ENCODE measurements around the gene NCCRP1.

The NCCRP1 gene

GRCh38 chr19:39196860-39197562, at the start of gene NCCRP1:
Gene NCCRP1 (plus strand): TSS chr19:39196964. CDS start chr19:39196983, 19 bp downstream.
- peaks cover 71 to 75% of the 10 kb centered on the region in 2 donors for H3K27me3 Mint-ChIP-seq
- H3K4me3 Mint-ChIP-seq, result peak within 1 kb of the TSS; percentile 22 to 42

GRCh38 chr19:39147480-39147879, 49.3 kb upstream of the NCCRP1 start:
- Mint-ChIP-seq H3K4me3 (no peak overlapping the region), H3K9me3 (no peaks in the 10 kb centered on the region), H3K27ac (no peak overlapping the region), H3K27me3 (no peaks in the 10 kb centered on the region), H3K36me3 (peaks cover 0 to 10% of the 10 kb centered on the region in 2 donors), H3K4me1 (peaks cover 28 to 45% of the 10 kb centered on the region in 2 donors)
- DNase-seq (no peak), ATAC-seq (replicated peaks) (no peak)

More at GRCh38 chr19:39196860-39197562, at the start of gene NCCRP1:
- DNase-seq (no peak), ATAC-seq (replicated peaks) (peak; percentile 26 to 29)
- no peaks in the 10 kb centered on the region for H3K9me3 Mint-ChIP-seq
- peak within 1 kb of the TSS; percentile 4 for H3K27ac Mint-ChIP-seq
- H3K36me3 Mint-ChIP-seq, result no peaks in the 10 kb centered on the region
- peaks cover 9 to 23% of the 10 kb centered on the region in 2 donors for H3K4me1 Mint-ChIP-seq

- Mint-ChIP-seq H3K27ac (no peak overlapping the region), H3K4me3 (no peak overlapping the region), H3K27me3 (no peaks in the 10 kb centered on the region), H3K9me3 (no peaks in the 10 kb centered on the region), H3K4me1 (peaks cover 22 to 34% of the 10 kb centered on the region in 2 donors), H3K36me3 (peaks cover 2 to 14% of the 10 kb centered on the region in 2 donors)
- DNase-seq, result no peak
- ATAC-seq (replicated peaks), result no peak
These were observed 47.7 kb upstream of the NCCRP1 start for GRCh38 chr19:39148939-39149529.

- peaks cover 2 to 15% of the 10 kb centered on the region in 2 donors for H3K36me3 Mint-ChIP-seq
- ATAC-seq (replicated peaks) (no peak), DNase-seq (no peak)
- H3K27ac Mint-ChIP-seq, result no peak overlapping the region
- no peaks in the 10 kb centered on the region for H3K27me3 Mint-ChIP-seq
- H3K4me1 Mint-ChIP-seq, result peaks cover 13 to 22% of the 10 kb centered on the region in 2 donors
- H3K9me3 Mint-ChIP-seq, result no peaks in the 10 kb centered on the region
- no peak overlapping the region for H3K4me3 Mint-ChIP-seq
These were observed 46.5 kb upstream of the NCCRP1 start for GRCh38 chr19:39150235-39150634.

GRCh38 chr19:39150807-39151600, 45.8 kb upstream of the NCCRP1 start:
- DNase-seq (no peak), ATAC-seq (replicated peaks) (no peak)
- H3K27me3 Mint-ChIP-seq, result no peaks in the 10 kb centered on the region
- peaks cover 2 to 15% of the 10 kb centered on the region in 2 donors for H3K36me3 Mint-ChIP-seq
- H3K4me3 Mint-ChIP-seq, result no peak overlapping the region
- H3K9me3 Mint-ChIP-seq, result no peaks in the 10 kb centered on the region
- no peak overlapping the region for H3K27ac Mint-ChIP-seq
- peaks cover 14 to 16% of the 10 kb centered on the region in 2 donors for H3K4me1 Mint-ChIP-seq

- Mint-ChIP-seq H3K27me3 (no peaks in the 10 kb centered on the region), H3K9me3 (no peaks in the 10 kb centered on the region), H3K4me1 (peaks cover 13 to 14% of the 10 kb centered on the region in 2 donors), H3K4me3 (no peak overlapping the region), H3K27ac (no peak overlapping the region), H3K36me3 (peaks cover 2 to 15% of the 10 kb centered on the region in 2 donors)
- DNase-seq (no peak), ATAC-seq (replicated peaks) (no peak)
These were observed 44.7 kb upstream of the NCCRP1 start for GRCh38 chr19:39152066-39152465.

- ATAC-seq (replicated peaks), result no peak
- no peak overlapping the region for H3K27ac Mint-ChIP-seq
- H3K4me1 Mint-ChIP-seq, result peaks cover 15 to 16% of the 10 kb centered on the region in 2 donors
These were observed 42.6 kb upstream of the NCCRP1 start for GRCh38 chr19:39154100-39154628.

GRCh38 chr19:39154629-39155100, 42.1 kb upstream of the NCCRP1 start:
- H3K36me3 Mint-ChIP-seq, result peaks cover 2 to 10% of the 10 kb centered on the region in 2 donors
- no peak for ATAC-seq (replicated peaks)
- no peak overlapping the region for H3K27ac Mint-ChIP-seq
- no peak overlapping the region for H3K4me3 Mint-ChIP-seq
- no peaks in the 10 kb centered on the region for H3K27me3 Mint-ChIP-seq
- H3K4me1 Mint-ChIP-seq, result peaks cover 16 to 20% of the 10 kb centered on the region in 2 donors
- no peak for DNase-seq
- H3K9me3 Mint-ChIP-seq, result no peaks in the 10 kb centered on the region

More at GRCh38 chr19:39154100-39154628, 42.6 kb upstream of the NCCRP1 start:
- Mint-ChIP-seq H3K9me3 (no peaks in the 10 kb centered on the region), H3K27me3 (no peaks in the 10 kb centered on the region), H3K4me3 (no peak overlapping the region), H3K36me3 (peaks cover 2 to 9% of the 10 kb centered on the region in 2 donors)
- DNase-seq, result no peak

GRCh38 chr19:39155114-39155700, 41.6 kb upstream of the NCCRP1 start:
- ATAC-seq (replicated peaks) (no peak), DNase-seq (no peak)
- Mint-ChIP-seq H3K36me3 (peaks cover 2 to 10% of the 10 kb centered on the region in 2 donors), H3K27ac (no peak overlapping the region), H3K9me3 (no peaks in the 10 kb centered on the region), H3K4me1 (peaks cover 16 to 21% of the 10 kb centered on the region in 2 donors), H3K4me3 (no peak overlapping the region), H3K27me3 (no peaks in the 10 kb centered on the region)

- Mint-ChIP-seq H3K27ac (peak overlapping the region; percentile 67), H3K9me3 (no peaks in the 10 kb centered on the region), H3K36me3 (peaks cover 2 to 10% of the 10 kb centered on the region in 2 donors), H3K4me1 (peaks cover 18 to 21% of the 10 kb centered on the region in 2 donors), H3K27me3 (no peaks in the 10 kb centered on the region), H3K4me3 (no peak overlapping the region)
- DNase-seq (no peak), ATAC-seq (replicated peaks) (no peak)
These were observed 41.0 kb upstream of the NCCRP1 start for GRCh38 chr19:39155741-39156140.

- H3K4me3 Mint-ChIP-seq, result no peak overlapping the region
- H3K27me3 Mint-ChIP-seq, result no peaks in the 10 kb centered on the region
- peaks cover 14 to 16% of the 10 kb centered on the region in 2 donors for H3K4me1 Mint-ChIP-seq
- peaks cover 2 to 10% of the 10 kb centered on the region in 2 donors for H3K36me3 Mint-ChIP-seq
- H3K27ac Mint-ChIP-seq, result no peak overlapping the region
- no peak for DNase-seq
- no peak for ATAC-seq (replicated peaks)
- no peaks in the 10 kb centered on the region for H3K9me3 Mint-ChIP-seq
These were observed 40.2 kb upstream of the NCCRP1 start for GRCh38 chr19:39156326-39157230.

GRCh38 chr19:39157275-39157996, 39.3 kb upstream of the NCCRP1 start:
- H3K36me3 Mint-ChIP-seq, result peaks cover 2 to 10% of the 10 kb centered on the region in 2 donors
- H3K4me3 Mint-ChIP-seq, result no peak overlapping the region
- no peaks in the 10 kb centered on the region for H3K27me3 Mint-ChIP-seq
- no peak for DNase-seq
- no peaks in the 10 kb centered on the region for H3K9me3 Mint-ChIP-seq
- no peak for ATAC-seq (replicated peaks)
- no peak overlapping the region for H3K27ac Mint-ChIP-seq
- H3K4me1 Mint-ChIP-seq, result peaks cover 15 to 18% of the 10 kb centered on the region in 2 donors
